ENCODE results near the gene DOK5. TPM values are rescaled to one million over a fixed set of nuclear protein-coding genes. Genes with fewer than 3 reads are reported as not detected.

DOK5 gene
- total and polyA plus RNA-seq, 2 of the 8 experiments (the other 6 are each of a cell fraction or from before 2014, with no cell fraction given): 8.9 to 15.0 TPM

DNA sequence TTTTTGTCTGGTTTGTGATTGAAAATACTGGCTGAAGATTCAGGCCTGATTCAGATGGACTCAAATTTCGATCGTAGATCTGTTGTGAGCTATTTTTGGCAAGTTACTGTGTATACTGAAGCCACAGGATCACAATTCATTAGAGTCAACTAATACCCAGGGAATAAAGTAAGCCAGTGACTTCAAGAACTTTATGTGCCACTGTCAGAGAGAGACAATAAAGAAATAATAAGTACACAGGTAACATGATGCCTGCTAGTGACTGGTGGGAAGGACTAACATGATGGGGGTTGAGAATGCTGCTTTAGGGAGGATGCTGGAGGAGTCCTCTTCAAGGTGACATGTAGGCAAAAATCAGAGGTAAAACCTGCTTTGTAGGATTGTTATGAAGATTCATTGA lies 215.9 kb downstream of the DOK5 start:
- no peak overlapping the region for H2AFZ ChIP-seq (ENCODE audit: low read length)
- H2BK120ac ChIP-seq (replicated peaks; ENCODE audit: low read depth, low read length): no peak overlapping the region
- H4K91ac ChIP-seq (replicated peaks; ENCODE audit: insufficient read length, low read length): no peak overlapping the region
- no peak for TF ChIP-seq RAD21 (IDR thresholded peaks at IDR 0.05 in 1 of 2, conservative IDR thresholded peaks at IDR 0.05 in 1 of 2; ENCODE audit: low read depth in 2 of 2, low read length in 2 of 2)
- no peak for TF ChIP-seq CTBP2 (IDR thresholded peaks at IDR 0.05; ENCODE audit: borderline replicate concordance, insufficient read depth, insufficient read length, low read length)
- TF ChIP-seq POLR2A (IDR thresholded peaks at IDR 0.05; ENCODE audit: control extremely low read depth in 1 of 2, low read depth in 2 of 2, low read length in 2 of 2): no peak
- no peak for TF ChIP-seq SIX5 (IDR thresholded peaks at IDR 0.05; ENCODE audit: low read depth, low read length)
- no peak for TF ChIP-seq CREB1 (IDR thresholded peaks at IDR 0.05)
- no peak overlapping the region for H4K5ac ChIP-seq (ENCODE audit: insufficient read length, low read depth, low read length)
- H4K8ac ChIP-seq (ENCODE audit: extremely low read depth, insufficient read depth, low read length): no peak overlapping the region
- no peak overlapping the region for H2BK5ac ChIP-seq (ENCODE audit: low read depth, low read length)
- H3K79me1 ChIP-seq (ENCODE audit: low read depth, low read length): no peaks in the 10 kb centered on the region
- no peak overlapping the region for H3K18ac ChIP-seq (ENCODE audit: extremely low read depth, low read length)
- FAIRE-seq (no peak), DNase-seq (ENCODE audit: low read depth in 1 of 2, low spot score in 2 of 2) (no peak)
- ChIA-PET CTCF (ENCODE audit: partially characterized antibody) (no interaction called here), POLR2A (ENCODE audit: partially characterized antibody) (no interaction called here)
- H3K79me2 ChIP-seq (ENCODE audit: control insufficient read depth in 1 of 2, insufficient read depth in 2 of 2, low read length in 2 of 2): no peaks in the 10 kb centered on the region
- no peak overlapping the region for H3K4me2 ChIP-seq (ENCODE audit: insufficient read depth in 1 of 2, low read depth in 2 of 2, low read length in 2 of 2)
- H2BK12ac ChIP-seq (ENCODE audit: low read depth, low read length): no peak overlapping the region
- WGBS, 2 experiments (ENCODE audit: extremely low coverage in 1 of 2, insufficient coverage in 1 of 2, insufficient read length in 1 of 2, insufficient replicate concordance in 2 of 2, low coverage in 1 of 2, low lambda C conversion rate in 2 of 2, missing lambda C conversion rate in 1 of 2): 90% methylated on average over 2 of the region's 2 CpGs; no CpG with 5 or more reads in 1 of the 2 experiments
- H3K4me3 ChIP-seq (ENCODE audit: extremely low read depth in 1 of 4, insufficient read depth in 2 of 4, low read depth in 3 of 4, low read length in 4 of 4): no peak overlapping the region
- H3K27ac ChIP-seq (ENCODE audit: low read depth, low read length): no peak overlapping the region
- H3K9me3 ChIP-seq (ENCODE audit: insufficient read depth in 2 of 2, low read depth in 1 of 2, low read length in 1 of 2): no peaks in the 10 kb centered on the region
- peaks cover 0 to 4% (median 0%) of the 10 kb centered on the region in 4 experiments; a peak in 1 of 7 replicates for H3K4me1 ChIP-seq (replicated peaks in 1 of 4; ENCODE audit: control insufficient read depth in 3 of 4, insufficient read depth in 4 of 4, low read length in 3 of 4)
- H2BK15ac ChIP-seq (ENCODE audit: low read length): no peak overlapping the region
- H3K23ac ChIP-seq (ENCODE audit: insufficient read length): no peak overlapping the region
- no peaks in the 10 kb centered on the region for H3K36me3 ChIP-seq (ENCODE audit: control insufficient read depth in 2 of 4, insufficient read depth in 4 of 4, low read length in 3 of 4)
- no peaks in the 10 kb centered on the region for H3K27me3 ChIP-seq (replicated peaks in 1 of 4; ENCODE audit: control insufficient read depth in 3 of 4, extremely low read depth in 1 of 4, insufficient read depth in 3 of 4, low read length in 3 of 4)
- H2BK20ac ChIP-seq (ENCODE audit: low read length): no peak overlapping the region
- H4K20me1 ChIP-seq (replicated peaks in 1 of 2; ENCODE audit: control insufficient read depth in 1 of 2, insufficient read depth in 2 of 2, low read length in 2 of 2): no peaks in the 10 kb centered on the region
- H3K9ac ChIP-seq (replicated peaks in 1 of 4; ENCODE audit: extremely low read depth in 1 of 4, low read depth in 3 of 4, low read length in 3 of 4): no peak overlapping the region
- H3K4ac ChIP-seq (replicated peaks; ENCODE audit: insufficient read length, low read depth, low read length): no peak overlapping the region
- no peak overlapping the region for H3K56ac ChIP-seq (replicated peaks; ENCODE audit: insufficient read length, low read depth, low read length)
- no peak overlapping the region for H2AK5ac ChIP-seq (ENCODE audit: low read depth, low read length)
- peaks cover 2% of the 10 kb centered on the region; the same call in 1 of the 2 replicates for H3K23me2 ChIP-seq (ENCODE audit: low read depth, low read length)
- no peak overlapping the region for H3K14ac ChIP-seq (ENCODE audit: insufficient read length)
